ENCODE measurements around the gene PACSIN2.

Gene PACSIN2

GRCh38 chr22:42865536-42865935, 149.4 kb downstream of the PACSIN2 start:
- Histone ChIP-seq H3K4me1 (ENCODE audit: control insufficient read depth in 1 of 2, insufficient read depth in 1 of 2, low read depth in 1 of 2, low read length in 1 of 2) (peaks cover 21 to 26% of the 10 kb centered on the region in 2 experiments), H3K27ac (no peak overlapping the region), H3K4me3 (ENCODE audit: low read depth in 1 of 2, low read length in 1 of 2) (no peak overlapping the region), H3K9me3 (no peaks in the 10 kb centered on the region), H3K27me3 (no peaks in the 10 kb centered on the region), H3K36me3 (peaks cover 22% of the 10 kb centered on the region)
- no peak for TF ChIP-seq CTCF (IDR thresholded peaks at IDR 0.05)

- no peak for TF ChIP-seq CTCF (IDR thresholded peaks at IDR 0.05)
- H3K27ac ChIP-seq, result peak overlapping the region; percentile 73
Measured at GRCh38 chr22:42863349-42863961, 151.5 kb downstream of the PACSIN2 start.

GRCh38 chr22:42862045-42862734, 152.8 kb downstream of the PACSIN2 start:
- Histone ChIP-seq H3K4me3 (ENCODE audit: low read depth in 1 of 2, low read length in 1 of 2) (no peak overlapping the region), H3K4me1 (ENCODE audit: control insufficient read depth in 1 of 2, insufficient read depth in 1 of 2, low read depth in 1 of 2, low read length in 1 of 2) (peaks cover 23 to 26% of the 10 kb centered on the region in 2 experiments), H3K27me3 (no peaks in the 10 kb centered on the region), H3K27ac (peak overlapping the region; percentile 51), H3K36me3 (no peaks in the 10 kb centered on the region), H3K9me3 (no peaks in the 10 kb centered on the region)
- TF ChIP-seq CTCF (IDR thresholded peaks at IDR 0.05), result no peak

More at GRCh38 chr22:42863349-42863961, 151.5 kb downstream of the PACSIN2 start:
- peaks cover under 1% of the 10 kb centered on the region for H3K36me3 ChIP-seq
- H3K4me3 ChIP-seq (ENCODE audit: low read depth in 1 of 2, low read length in 1 of 2), result no peak overlapping the region
- H3K9me3 ChIP-seq, result no peaks in the 10 kb centered on the region
- no peaks in the 10 kb centered on the region for H3K27me3 ChIP-seq
- peaks cover 21 to 26% of the 10 kb centered on the region in 2 experiments for H3K4me1 ChIP-seq (ENCODE audit: control insufficient read depth in 1 of 2, insufficient read depth in 1 of 2, low read depth in 1 of 2, low read length in 1 of 2)

GRCh38 chr22:42860968-42861367, 154.0 kb downstream of the PACSIN2 start:
- peaks cover 27 to 29% of the 10 kb centered on the region in 2 experiments for H3K4me1 ChIP-seq (ENCODE audit: control insufficient read depth in 1 of 2, insufficient read depth in 1 of 2, low read depth in 1 of 2, low read length in 1 of 2)
- TF ChIP-seq CTCF (IDR thresholded peaks at IDR 0.05), result no peak
- no peaks in the 10 kb centered on the region for H3K9me3 ChIP-seq
- H3K27ac ChIP-seq, result no peak overlapping the region
- H3K27me3 ChIP-seq, result no peaks in the 10 kb centered on the region
- no peaks in the 10 kb centered on the region for H3K36me3 ChIP-seq
- no peak overlapping the region for H3K4me3 ChIP-seq (ENCODE audit: low read depth in 1 of 2, low read length in 1 of 2)

GRCh38 chr22:42857845-42858481, 157.0 kb downstream of the PACSIN2 start:
- Histone ChIP-seq H3K9me3 (no peaks in the 10 kb centered on the region), H3K4me3 (ENCODE audit: low read depth in 1 of 2, low read length in 1 of 2) (peak overlapping the region; percentile 80 to 84), H3K36me3 (no peaks in the 10 kb centered on the region), H3K4me1 (ENCODE audit: control insufficient read depth in 1 of 2, insufficient read depth in 1 of 2, low read depth in 1 of 2, low read length in 1 of 2) (peaks cover 22 to 27% of the 10 kb centered on the region in 2 experiments), H3K27ac (peak overlapping the region; percentile 99), H3K27me3 (no peaks in the 10 kb centered on the region)
- no peak for TF ChIP-seq CTCF (IDR thresholded peaks at IDR 0.05)
